A549 (cell line): ENCODE data around the gene DNAJB13. TPM values are rescaled to one million over a fixed set of nuclear protein-coding genes. Genes with fewer than 3 reads are reported as not detected.

ENCODE experiments used
- ATAC-seq, 2 experiments: fragments of 200-7000 bp in 1 of 2; fragments of >200 bp in 1 of 2; cut with Nextera tagmentation in 1 of 2; cut with Tn5 transposase in 1 of 2; 3 replicates each; pipeline versions ENCODE4 v1.8.0 to v1.9.1; 2018 to 2020; ENCODE audit warnings: mild to moderate bottlenecking in 1 of 2, moderate library complexity in 1 of 2
- CTCF ChIA-PET: fragments of 300-600 bp; sonication (Branson Sonifier 250); formaldehyde crosslinking; extraction: SDS; loops from one replicate; lab custom pipeline; 2021; ENCODE audit warnings: antibody characterized with exemption, inconsistent platforms; lab: Yijun Ruan, JAX
- POLR2A ChIA-PET: fragments of 350-600 bp; formaldehyde crosslinking; extraction: SDS; loops from one replicate; lab custom pipeline; 2021; ENCODE audit warnings: antibody characterized with exemption, inconsistent platforms; lab: Yijun Ruan, JAX
- DNase-seq, 2 experiments: peaks; one replicate each; pipeline versions ENCODE4 v3.0.0 to v3.0.0-alpha.2; 2011 to 2016; ENCODE audit warnings: low read depth in 1 of 2, low spot score in 1 of 2
- FAIRE-seq: peaks from 2 replicates; lab custom pipeline; 2011; peaks lifted over from hg19 to GRCh38; lab: Jason Lieb, UNC
- H3K27ac ChIP-seq, 2 experiments: fragments of >200 bp; sonication (Bioruptor Twin); formaldehyde crosslinking; 3 replicates each; pipeline ENCODE4 v1.5.1; 2016 to 2017
- H3K4me1 ChIP-seq: fragments of >200 bp; sonication (Bioruptor Twin); formaldehyde crosslinking; 3 replicates; pipeline ENCODE4 v1.6.1; 2016
- H3K4me2 ChIP-seq: fragments of >200 bp; sonication (Bioruptor Twin); formaldehyde crosslinking; 3 replicates; pipeline ENCODE4 v1.6.1; 2016
- H3K4me3 ChIP-seq: fragments of >200 bp; sonication (Bioruptor Twin); formaldehyde crosslinking; 3 replicates; pipeline ENCODE4 v1.5.1; 2016
- H3K9me3 ChIP-seq: fragments of >200 bp; sonication (Bioruptor Twin); formaldehyde crosslinking; 3 replicates; pipeline ENCODE4 v1.6.1; 2016
- CBX2 ChIP-seq: fragments of 200-600 bp; sonication (generic); IDR thresholded peaks from 2 replicates; pipeline ENCODE4 v1.6.1; 2016; ENCODE audit warnings: low read depth, mild to moderate bottlenecking, borderline replicate concordance
- CHD4 ChIP-seq: fragments of 200-600 bp; sonication (generic); IDR thresholded peaks from 2 replicates; pipeline ENCODE4 v1.6.1; 2016; ENCODE audit warnings: antibody characterized with exemption, mild to moderate bottlenecking, borderline replicate concordance
- EHF ChIP-seq: fragments of 250-450 bp; sonication (Bioruptor Pico); IDR thresholded peaks from 2 replicates; pipeline ENCODE4 v1.5.0; 2020; ENCODE audit warnings: mild to moderate bottlenecking
- EP300 ChIP-seq, 2 experiments: fragments of >200 bp; sonication (Bioruptor Twin); formaldehyde crosslinking; IDR thresholded peaks; 2 replicates in 1 of 2; 3 replicates in 1 of 2; pipeline ENCODE4 v1.6.1; 2016 to 2017
- FOSL2 ChIP-seq, 2 experiments: fragments of 450-650 bp in 1 of 2; fragments of >200 bp in 1 of 2; sonication (Bioruptor Twin) in 1 of 2; formaldehyde crosslinking; IDR thresholded peaks; 2 replicates each; pipeline versions ENCODE4 v1.5.0 to v1.6.1; 2016 to 2020; ENCODE audit warnings: mild to moderate bottlenecking in 1 of 2, moderate library complexity in 1 of 2
- HDAC2 ChIP-seq: fragments of 200-600 bp; sonication (generic); IDR thresholded peaks from 2 replicates; pipeline ENCODE4 v1.6.1; 2016
- JUN ChIP-seq, 2 experiments: fragments of >200 bp; sonication (Bioruptor Twin); formaldehyde crosslinking; IDR thresholded peaks; 2 replicates in 1 of 2; 3 replicates in 1 of 2; pipeline ENCODE4 v1.6.1; 2016 to 2017
- KDM5A ChIP-seq: fragments of 200-600 bp; sonication (generic); IDR thresholded peaks from 2 replicates; pipeline ENCODE4 v1.6.1; 2016; ENCODE audit warnings: antibody characterized with exemption, mild to moderate bottlenecking
- MAFK ChIP-seq: fragments of 450-650 bp; IDR thresholded peaks from 2 replicates; pipeline ENCODE4 v1.6.1; 2014; ENCODE audit not compliant: partially characterized antibody
- MAZ ChIP-seq: fragments of 150-350 bp; IDR thresholded peaks from 2 replicates; pipeline ENCODE4 v1.6.1; 2014; ENCODE audit warnings: antibody characterized with exemption, low read depth, low read length, borderline replicate concordance
- MYC ChIP-seq: IDR thresholded peaks from 2 replicates; pipeline ENCODE4 v1.6.1; 2012; ENCODE audit warnings: mild to moderate bottlenecking, inconsistent platforms, low read length, improper control_type of control experiment, borderline replicate concordance
- POLR2A ChIP-seq: IDR thresholded peaks from 2 replicates; pipeline ENCODE4 v1.6.1; 2012; ENCODE audit warnings: mild to moderate bottlenecking, low read length
- POLR2AphosphoS2 ChIP-seq: conservative IDR thresholded peaks from 2 replicates; pipeline ENCODE4 v1.6.1; 2012; ENCODE audit warnings: low read length, improper control_type of control experiment, inconsistent platforms
- RCOR1 ChIP-seq: fragments of 150-350 bp; IDR thresholded peaks from 2 replicates; pipeline ENCODE4 v1.6.1; 2014; ENCODE audit warnings: antibody characterized with exemption, low read length, low read depth
- ZFP36 ChIP-seq: fragments of 450-650 bp; IDR thresholded peaks from 2 replicates; pipeline ENCODE4 v1.6.1; 2014; ENCODE audit warnings: borderline replicate concordance; ENCODE audit not compliant: partially characterized antibody
- ZSCAN20 ChIP-seq: fragments of 250-450 bp; sonication (Bioruptor Pico); IDR thresholded peaks from 2 replicates; pipeline ENCODE4 v1.8.0; 2022; ENCODE audit warnings: mild to moderate bottlenecking, moderate library complexity
- WGBS: methylation state at CpG from one replicate; pipeline ENCODE4 v1.1.6; 2017; ENCODE audit errors: missing lambda C conversion rate; 5-methylcytosine and 5-hydroxymethylcytosine counted together
- polyA plus RNA-seq, 4 experiments: library from polyadenylated mRNA; depleted of rRNA in 3 of 4; stranded (reverse); fragments of >200 nt; fragmentation: RNase III in 1 of 4; extraction: RNeasy Plus Mini Kit Qiagen cat#74134 plus additional on column Dnase treatment in 1 of 4; gene quantifications; 2 replicates in 3 of 4; 3 replicates in 1 of 4; pipeline ENCODE4 v1.2.3, GENCODE V29; 2011 to 2017
- TF ChIP-seq, protein P1 (sequence below): fragments of 200-600 bp; sonication (generic); IDR thresholded peaks from 2 replicates; pipeline ENCODE4 v1.6.1; 2016; ENCODE audit warnings: antibody characterized with exemption, mild to moderate bottlenecking, moderate library complexity
- TF ChIP-seq, protein P2 (sequence below): fragments of >200 bp; sonication (Bioruptor Twin); formaldehyde crosslinking; IDR thresholded peaks from 3 replicates; pipeline ENCODE4 v1.5.1; 2016
- TF ChIP-seq, protein P3 (sequence below): fragments of 250-450 bp; sonication (Bioruptor Pico); IDR thresholded peaks from 2 replicates; pipeline ENCODE4 v1.5.0; 2021; ENCODE audit warnings: mild to moderate bottlenecking, moderate library complexity, borderline replicate concordance
- TF ChIP-seq, protein P4 (sequence below): fragments of 150-350 bp; IDR thresholded peaks from 2 replicates; pipeline ENCODE4 v1.6.1; 2014; ENCODE audit warnings: low read depth, mild to moderate bottlenecking, low read length
- TF ChIP-seq, protein P5 (sequence below): fragments of 250-450 bp; sonication (Bioruptor Pico); IDR thresholded peaks from 2 replicates; pipeline ENCODE4 v1.5.0; 2020; ENCODE audit warnings: low read depth, mild to moderate bottlenecking, moderate library complexity
- TF ChIP-seq, protein P6 (sequence below): fragments of >200 bp; sonication (Bioruptor Twin); formaldehyde crosslinking; IDR thresholded peaks from 3 replicates; pipeline ENCODE4 v1.6.1; 2016

Gene DNAJB13
- polyA plus RNA-seq, 2 of the 4 experiments (the other 2 are of a cell fraction) = 0.75 to 0.90 TPM

DNA sequence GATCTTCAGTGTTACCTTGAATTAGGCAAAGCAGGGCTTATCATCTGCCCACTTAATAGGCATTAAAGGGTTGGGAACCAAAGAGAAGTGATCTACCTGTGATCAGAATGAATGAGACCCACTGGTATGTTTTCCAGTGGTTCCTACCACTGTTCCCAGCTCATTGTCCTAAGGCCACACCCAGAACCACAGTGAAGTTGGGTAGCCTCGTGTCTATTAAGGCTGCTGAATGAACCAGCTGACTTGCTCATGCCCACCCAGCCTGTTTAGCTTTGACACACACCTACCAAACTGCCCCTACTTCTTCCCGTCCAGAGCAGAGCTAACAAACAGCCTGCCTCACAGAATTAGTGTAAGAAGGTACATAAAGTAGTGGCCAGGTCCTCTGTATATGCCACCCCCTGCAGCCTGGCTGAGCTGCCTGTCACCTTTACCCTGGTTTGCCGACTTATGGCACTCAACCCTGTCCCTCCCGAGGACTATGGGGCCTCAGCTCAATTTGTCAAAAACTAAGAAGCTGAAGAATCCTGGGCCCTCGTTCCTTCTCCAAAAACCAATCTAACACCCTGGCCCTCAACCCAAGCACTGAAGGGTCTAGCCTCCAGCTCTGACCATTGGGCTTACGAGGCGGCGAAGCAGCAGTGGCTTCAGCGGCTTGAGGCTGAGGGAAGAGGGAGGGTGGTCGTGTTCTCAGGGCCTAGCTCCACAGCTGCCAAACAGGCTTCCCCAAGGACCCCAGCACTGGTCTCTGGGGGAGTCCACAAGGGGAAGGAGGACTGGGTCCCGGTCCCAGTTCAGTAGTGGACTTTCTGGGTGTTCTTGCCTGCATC, 22.0 kb downstream of the DNAJB13 start:
- ChIA-PET CTCF (interaction anchor here (0.5 to 1.9 kb wide), 4 partner anchors 9 to 845 kb away, joined by 3 to 14 read pairs (median 3); no protein-coding TSS in a partner anchor), POLR2A (interaction anchor here (2.2 kb wide), 1 partner anchor 10 kb away, joined by 10 read pairs; the partner anchor contains the start of gene UCP2)
- no peak for TF ChIP-seq EP300 (IDR thresholded peaks at IDR 0.05)
- no peak for TF ChIP-seq JUN (IDR thresholded peaks at IDR 0.05)
- no peak for TF ChIP-seq POLR2A
- no peak for TF ChIP-seq EHF
- no peak for TF ChIP-seq FOSL2 (IDR thresholded peaks at IDR 0.05)
- TF ChIP-seq FOSL2 (CRISPR knock-in tag; IDR thresholded peaks at IDR 0.05) = no peak
- TF ChIP-seq, protein P1, sequence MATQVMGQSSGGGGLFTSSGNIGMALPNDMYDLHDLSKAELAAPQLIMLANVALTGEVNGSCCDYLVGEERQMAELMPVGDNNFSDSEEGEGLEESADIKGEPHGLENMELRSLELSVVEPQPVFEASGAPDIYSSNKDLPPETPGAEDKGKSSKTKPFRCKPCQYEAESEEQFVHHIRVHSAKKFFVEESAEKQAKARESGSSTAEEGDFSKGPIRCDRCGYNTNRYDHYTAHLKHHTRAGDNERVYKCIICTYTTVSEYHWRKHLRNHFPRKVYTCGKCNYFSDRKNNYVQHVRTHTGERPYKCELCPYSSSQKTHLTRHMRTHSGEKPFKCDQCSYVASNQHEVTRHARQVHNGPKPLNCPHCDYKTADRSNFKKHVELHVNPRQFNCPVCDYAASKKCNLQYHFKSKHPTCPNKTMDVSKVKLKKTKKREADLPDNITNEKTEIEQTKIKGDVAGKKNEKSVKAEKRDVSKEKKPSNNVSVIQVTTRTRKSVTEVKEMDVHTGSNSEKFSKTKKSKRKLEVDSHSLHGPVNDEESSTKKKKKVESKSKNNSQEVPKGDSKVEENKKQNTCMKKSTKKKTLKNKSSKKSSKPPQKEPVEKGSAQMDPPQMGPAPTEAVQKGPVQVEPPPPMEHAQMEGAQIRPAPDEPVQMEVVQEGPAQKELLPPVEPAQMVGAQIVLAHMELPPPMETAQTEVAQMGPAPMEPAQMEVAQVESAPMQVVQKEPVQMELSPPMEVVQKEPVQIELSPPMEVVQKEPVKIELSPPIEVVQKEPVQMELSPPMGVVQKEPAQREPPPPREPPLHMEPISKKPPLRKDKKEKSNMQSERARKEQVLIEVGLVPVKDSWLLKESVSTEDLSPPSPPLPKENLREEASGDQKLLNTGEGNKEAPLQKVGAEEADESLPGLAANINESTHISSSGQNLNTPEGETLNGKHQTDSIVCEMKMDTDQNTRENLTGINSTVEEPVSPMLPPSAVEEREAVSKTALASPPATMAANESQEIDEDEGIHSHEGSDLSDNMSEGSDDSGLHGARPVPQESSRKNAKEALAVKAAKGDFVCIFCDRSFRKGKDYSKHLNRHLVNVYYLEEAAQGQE = no peak
- TF ChIP-seq ZSCAN20 (CRISPR knock-in tag) = no peak
- TF ChIP-seq, protein P2, sequence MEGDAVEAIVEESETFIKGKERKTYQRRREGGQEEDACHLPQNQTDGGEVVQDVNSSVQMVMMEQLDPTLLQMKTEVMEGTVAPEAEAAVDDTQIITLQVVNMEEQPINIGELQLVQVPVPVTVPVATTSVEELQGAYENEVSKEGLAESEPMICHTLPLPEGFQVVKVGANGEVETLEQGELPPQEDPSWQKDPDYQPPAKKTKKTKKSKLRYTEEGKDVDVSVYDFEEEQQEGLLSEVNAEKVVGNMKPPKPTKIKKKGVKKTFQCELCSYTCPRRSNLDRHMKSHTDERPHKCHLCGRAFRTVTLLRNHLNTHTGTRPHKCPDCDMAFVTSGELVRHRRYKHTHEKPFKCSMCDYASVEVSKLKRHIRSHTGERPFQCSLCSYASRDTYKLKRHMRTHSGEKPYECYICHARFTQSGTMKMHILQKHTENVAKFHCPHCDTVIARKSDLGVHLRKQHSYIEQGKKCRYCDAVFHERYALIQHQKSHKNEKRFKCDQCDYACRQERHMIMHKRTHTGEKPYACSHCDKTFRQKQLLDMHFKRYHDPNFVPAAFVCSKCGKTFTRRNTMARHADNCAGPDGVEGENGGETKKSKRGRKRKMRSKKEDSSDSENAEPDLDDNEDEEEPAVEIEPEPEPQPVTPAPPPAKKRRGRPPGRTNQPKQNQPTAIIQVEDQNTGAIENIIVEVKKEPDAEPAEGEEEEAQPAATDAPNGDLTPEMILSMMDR = no peak
- no peak for TF ChIP-seq KDM5A

DNA sequence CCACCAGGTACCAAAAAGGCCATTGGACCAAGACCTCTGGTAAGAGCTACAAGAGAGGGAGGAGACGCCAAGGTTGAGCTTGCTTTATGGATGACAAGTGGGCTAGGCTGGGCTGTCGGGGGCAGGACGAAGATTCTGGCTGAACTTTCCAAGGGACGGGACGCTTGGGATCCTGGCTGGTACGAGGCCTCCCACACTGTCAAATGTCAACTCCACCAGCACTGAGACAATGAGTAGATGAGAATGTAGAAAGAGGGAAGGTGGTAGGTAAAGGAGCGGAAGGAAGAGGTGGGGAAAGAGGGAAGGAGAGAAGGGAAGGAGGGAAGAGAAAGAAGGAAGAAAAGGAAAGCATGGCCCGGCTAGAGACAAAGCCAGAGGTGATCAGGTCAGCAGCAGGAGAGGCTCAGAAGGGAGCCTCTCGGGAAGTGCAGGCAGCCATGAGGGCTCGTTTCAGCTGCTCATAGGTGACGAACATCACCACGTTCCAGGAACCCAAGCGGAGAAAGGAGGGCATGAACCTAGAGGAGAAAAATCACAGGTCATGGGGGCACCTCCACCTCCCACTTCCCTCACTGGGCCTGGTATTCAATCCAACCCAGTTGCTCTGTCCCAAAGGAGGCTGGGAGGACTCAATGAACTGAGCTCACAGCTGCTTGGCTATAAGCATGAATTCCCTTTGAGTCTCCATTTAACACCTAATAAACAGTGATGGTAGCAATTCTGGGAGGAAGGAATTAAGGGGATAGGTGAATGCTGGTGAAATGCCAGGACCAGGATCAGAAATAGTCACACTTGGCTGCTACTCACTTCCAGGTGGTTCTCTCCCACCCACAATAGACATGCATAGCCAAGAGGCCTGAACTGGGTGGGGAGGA, 24.0 kb downstream of the DNAJB13 start:
- no peak for DNase-seq
- H3K9me3 ChIP-seq = no peaks in the 10 kb centered on the region
- no peak overlapping the region for H3K4me2 ChIP-seq
- WGBS = 95% methylated on average over 13 of the region's 13 CpGs
- peaks cover 9% of the 10 kb centered on the region for H3K4me1 ChIP-seq
- FAIRE-seq = no peak
- ATAC-seq = no peak
- H3K27ac ChIP-seq = no peak overlapping the region
- POLR2A ChIA-PET = no interaction called here
- no peak overlapping the region for H3K4me3 ChIP-seq
- CTCF ChIA-PET = interaction anchor here (2.2 to 7.9 kb wide), 2 partner anchors 10 to 16 kb away, joined by 4 to 61 read pairs; no protein-coding TSS in a partner anchor
- no peak for TF ChIP-seq CHD4
- TF ChIP-seq MAZ = no peak
- no peak for TF ChIP-seq CBX2
- TF ChIP-seq, protein P3, sequence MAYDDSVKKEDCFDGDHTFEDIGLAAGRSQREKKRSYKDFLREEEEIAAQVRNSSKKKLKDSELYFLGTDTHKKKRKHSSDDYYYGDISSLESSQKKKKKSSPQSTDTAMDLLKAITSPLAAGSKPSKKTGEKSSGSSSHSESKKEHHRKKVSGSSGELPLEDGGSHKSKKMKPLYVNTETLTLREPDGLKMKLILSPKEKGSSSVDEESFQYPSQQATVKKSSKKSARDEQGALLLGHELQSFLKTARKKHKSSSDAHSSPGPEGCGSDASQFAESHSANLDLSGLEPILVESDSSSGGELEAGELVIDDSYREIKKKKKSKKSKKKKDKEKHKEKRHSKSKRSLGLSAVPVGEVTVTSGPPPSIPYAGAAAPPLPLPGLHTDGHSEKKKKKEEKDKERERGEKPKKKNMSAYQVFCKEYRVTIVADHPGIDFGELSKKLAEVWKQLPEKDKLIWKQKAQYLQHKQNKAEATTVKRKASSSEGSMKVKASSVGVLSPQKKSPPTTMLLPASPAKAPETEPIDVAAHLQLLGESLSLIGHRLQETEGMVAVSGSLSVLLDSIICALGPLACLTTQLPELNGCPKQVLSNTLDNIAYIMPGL = no peak
- no peak for TF ChIP-seq ZSCAN20 (CRISPR knock-in tag)
- TF ChIP-seq, protein P4, sequence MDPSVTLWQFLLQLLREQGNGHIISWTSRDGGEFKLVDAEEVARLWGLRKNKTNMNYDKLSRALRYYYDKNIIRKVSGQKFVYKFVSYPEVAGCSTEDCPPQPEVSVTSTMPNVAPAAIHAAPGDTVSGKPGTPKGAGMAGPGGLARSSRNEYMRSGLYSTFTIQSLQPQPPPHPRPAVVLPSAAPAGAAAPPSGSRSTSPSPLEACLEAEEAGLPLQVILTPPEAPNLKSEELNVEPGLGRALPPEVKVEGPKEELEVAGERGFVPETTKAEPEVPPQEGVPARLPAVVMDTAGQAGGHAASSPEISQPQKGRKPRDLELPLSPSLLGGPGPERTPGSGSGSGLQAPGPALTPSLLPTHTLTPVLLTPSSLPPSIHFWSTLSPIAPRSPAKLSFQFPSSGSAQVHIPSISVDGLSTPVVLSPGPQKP = no peak
- no peak for TF ChIP-seq HDAC2
- TF ChIP-seq ZFP36 = no peak
- TF ChIP-seq RCOR1 = no peak
- TF ChIP-seq MYC = no peak
- no peak for TF ChIP-seq JUN (IDR thresholded peaks at IDR 0.05)
- TF ChIP-seq POLR2A = no peak
- TF ChIP-seq, protein P5, sequence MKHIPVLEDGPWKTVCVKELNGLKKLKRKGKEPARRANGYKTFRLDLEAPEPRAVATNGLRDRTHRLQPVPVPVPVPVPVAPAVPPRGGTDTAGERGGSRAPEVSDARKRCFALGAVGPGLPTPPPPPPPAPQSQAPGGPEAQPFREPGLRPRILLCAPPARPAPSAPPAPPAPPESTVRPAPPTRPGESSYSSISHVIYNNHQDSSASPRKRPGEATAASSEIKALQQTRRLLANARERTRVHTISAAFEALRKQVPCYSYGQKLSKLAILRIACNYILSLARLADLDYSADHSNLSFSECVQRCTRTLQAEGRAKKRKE (CRISPR knock-in tag) = no peak
- TF ChIP-seq, protein P6, sequence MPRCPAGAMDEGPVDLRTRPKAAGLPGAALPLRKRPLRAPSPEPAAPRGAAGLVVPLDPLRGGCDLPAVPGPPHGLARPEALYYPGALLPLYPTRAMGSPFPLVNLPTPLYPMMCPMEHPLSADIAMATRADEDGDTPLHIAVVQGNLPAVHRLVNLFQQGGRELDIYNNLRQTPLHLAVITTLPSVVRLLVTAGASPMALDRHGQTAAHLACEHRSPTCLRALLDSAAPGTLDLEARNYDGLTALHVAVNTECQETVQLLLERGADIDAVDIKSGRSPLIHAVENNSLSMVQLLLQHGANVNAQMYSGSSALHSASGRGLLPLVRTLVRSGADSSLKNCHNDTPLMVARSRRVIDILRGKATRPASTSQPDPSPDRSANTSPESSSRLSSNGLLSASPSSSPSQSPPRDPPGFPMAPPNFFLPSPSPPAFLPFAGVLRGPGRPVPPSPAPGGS = no peak
- no peak for TF ChIP-seq POLR2AphosphoS2
- no peak for TF ChIP-seq MAFK

More for the DNA sequence above, 22.0 kb downstream of the DNAJB13 start:
- no peak overlapping the region for H3K4me3 ChIP-seq
- no peak overlapping the region for H3K27ac ChIP-seq
- FAIRE-seq = no peak
- H3K4me1 ChIP-seq = peaks cover 6% of the 10 kb centered on the region; the same call in 2 of the 3 replicates
- DNase-seq = no peak
- ATAC-seq = no peak
- 87% methylated on average over 11 of the region's 11 CpGs for WGBS
- H3K4me2 ChIP-seq = no peak overlapping the region
- no peaks in the 10 kb centered on the region for H3K9me3 ChIP-seq
